CD4-positive, CD25-positive, alpha-beta regulatory T cell (primary cell): ENCODE measurements around the gene JMJD1C. TPM values are rescaled to one million over a fixed set of nuclear protein-coding genes. Genes with fewer than 3 reads are reported as not detected.
"Not testable (repeated sequence)": the region's sequence is repeated elsewhere in the genome, so short reads cannot be mapped to it uniquely, and the experiment has no call there.

Source experiments
- ATAC-seq, 2 donors: fragments of 150-1000 bp; cut with Tn5 transposase; one replicate each; pipeline ENCODE4 v1.10.0; 2021; ENCODE audit warnings: low read depth in 2 of 2, moderate number of reproducible peaks in 2 of 2, moderate library complexity in 1 of 2
- DNase-seq, 3 donors: peaks; one replicate each; pipeline versions ENCODE4 v3.0.0 to v3.0.0-alpha.2; 2012 to 2022; ENCODE audit warnings: mixed read lengths in 1 of 3
- H3K27ac ChIP-seq: one replicate; pipeline ENCODE4 v1.7.0; 2013; ENCODE audit warnings: mild to moderate bottlenecking, low read length; ENCODE audit not compliant: insufficient read depth, poor library complexity, severe bottlenecking
- H3K27me3 ChIP-seq: one replicate; pipeline ENCODE4 v1.7.0; 2013; ENCODE audit warnings: low read length; ENCODE audit not compliant: control insufficient read depth, insufficient read depth
- H3K36me3 ChIP-seq: one replicate; pipeline ENCODE4 v1.7.0; 2013; ENCODE audit warnings: mild to moderate bottlenecking, low read length, moderate library complexity; ENCODE audit not compliant: control insufficient read depth, insufficient read depth
- H3K4me1 ChIP-seq: 2 replicates; pipeline ENCODE4 v1.7.0; 2013; ENCODE audit warnings: mild to moderate bottlenecking, low read length; ENCODE audit not compliant: insufficient read depth, control insufficient read depth, poor library complexity, severe bottlenecking
- H3K4me3 ChIP-seq: one replicate; pipeline ENCODE4 v1.7.0; 2013; ENCODE audit warnings: low read depth, mild to moderate bottlenecking, low read length, moderate library complexity
- H3K9me3 ChIP-seq, 2 experiments: 1 replicate in 1 of 2; 2 replicates in 1 of 2; pipeline ENCODE4 v1.7.0; 2013; ENCODE audit warnings: low read length in 2 of 2, mild to moderate bottlenecking in 1 of 2, moderate library complexity in 1 of 2; ENCODE audit not compliant: control insufficient read depth in 2 of 2
- H3K27ac Mint-ChIP-seq, 3 donors: one replicate each; pipeline ENCODE4 v1.8.0; 2020 to 2022; ENCODE audit warnings: mild to moderate bottlenecking in 3 of 3, mixed read lengths in 3 of 3, moderate library complexity in 2 of 3
- H3K27me3 Mint-ChIP-seq: one replicate; pipeline ENCODE4 v1.8.0; 2022; ENCODE audit warnings: mild to moderate bottlenecking, mixed read lengths
- H3K36me3 Mint-ChIP-seq: one replicate; pipeline ENCODE4 v1.8.0; 2020; ENCODE audit warnings: mixed read lengths
- H3K4me1 Mint-ChIP-seq, 4 donors: one replicate each; pipeline ENCODE4 v1.8.0; 2020 to 2022; ENCODE audit warnings: mixed read lengths in 4 of 4, mild to moderate bottlenecking in 1 of 4
- H3K4me3 Mint-ChIP-seq, 4 donors: one replicate each; pipeline ENCODE4 v1.8.0; 2020 to 2022; ENCODE audit warnings: mild to moderate bottlenecking in 4 of 4, mixed read lengths in 4 of 4, moderate library complexity in 3 of 4
- H3K9me3 Mint-ChIP-seq, 7 donors: one replicate each; pipeline ENCODE4 v1.8.0; 2020 to 2022; ENCODE audit warnings: mixed read lengths in 7 of 7, mild to moderate bottlenecking in 3 of 7, moderate library complexity in 2 of 7
- polyA plus RNA-seq, 4 donors: library from polyadenylated mRNA; unstranded; fragments of 300-500 nt; fragmentation: Illumina TruSeq; gene quantifications; one replicate each; pipeline ENCODE4 v1.2.3, GENCODE V29; 2021
- total RNA-seq: library from RNA; stranded (reverse); gene quantifications from one replicate; pipeline ENCODE4 v1.2.3, GENCODE V29; 2022

The JMJD1C gene
- total and polyA plus RNA-seq, 5 donors from 2014 or later = 35.5 to 222 (median 46.4) TPM

- H3K4me1 ChIP-seq = no peaks in the 10 kb centered on the region
- no peak overlapping the region for H3K4me3 ChIP-seq
- Mint-ChIP-seq H3K9me3 (no peaks in the 10 kb centered on the region), H3K27ac (peak overlapping the region in 1 of 3 donors; percentile 38), H3K4me1 (peaks cover 0 to 15% (median 6%) of the 10 kb centered on the region in 4 donors), H3K4me3 (no peak overlapping the region), H3K36me3 (no peaks in the 10 kb centered on the region), H3K27me3 (no peaks in the 10 kb centered on the region)
- no peaks in the 10 kb centered on the region for H3K27me3 ChIP-seq
- no peak overlapping the region for H3K27ac ChIP-seq
- no peak for ATAC-seq
- H3K9me3 ChIP-seq = no peaks in the 10 kb centered on the region
- no peaks in the 10 kb centered on the region for H3K36me3 ChIP-seq
- DNase-seq = no peak
These were observed 171.0 kb downstream of the JMJD1C start for GRCh38 chr10:63294781-63295180.

GRCh38 chr10:63292847-63293246 lies 172.9 kb downstream of the JMJD1C start:
- not testable (repeated sequence) for H3K27ac ChIP-seq, H3K4me1 Mint-ChIP-seq, H3K4me3 Mint-ChIP-seq, H3K27me3 Mint-ChIP-seq, H3K27me3 ChIP-seq, DNase-seq, ATAC-seq, H3K27ac Mint-ChIP-seq, H3K4me3 ChIP-seq, H3K4me1 ChIP-seq, H3K9me3 ChIP-seq, H3K9me3 Mint-ChIP-seq, H3K36me3 ChIP-seq, H3K36me3 Mint-ChIP-seq

GRCh38 chr10:63288170-63288569 lies 177.6 kb downstream of the JMJD1C start:
- Histone ChIP-seq H3K27me3 (no peaks in the 10 kb centered on the region), H3K4me3 (no peak overlapping the region), H3K36me3 (no peaks in the 10 kb centered on the region), H3K4me1 (no peaks in the 10 kb centered on the region), H3K9me3 (no peaks in the 10 kb centered on the region), H3K27ac (no peak overlapping the region)
- Mint-ChIP-seq H3K9me3 (no peaks in the 10 kb centered on the region), H3K27ac (no peak overlapping the region), H3K36me3 (no peaks in the 10 kb centered on the region), H3K27me3 (no peaks in the 10 kb centered on the region), H3K4me3 (no peak overlapping the region), H3K4me1 (peaks cover 2 to 9% (median 6%) of the 10 kb centered on the region in 4 donors)
- DNase-seq = no peak
- no peak for ATAC-seq

GRCh38 chr10:63286754-63287264 lies 179.0 kb downstream of the JMJD1C start:
- Mint-ChIP-seq H3K9me3 (peaks cover 0 to 1% (median 0%) of the 10 kb centered on the region in 7 donors), H3K36me3 (peaks cover 5% of the 10 kb centered on the region), H3K4me1 (peaks cover 5 to 15% (median 5%) of the 10 kb centered on the region in 4 donors), H3K27ac (no peak overlapping the region), H3K4me3 (no peak overlapping the region), H3K27me3 (no peaks in the 10 kb centered on the region)
- no peaks in the 10 kb centered on the region for H3K36me3 ChIP-seq
- no peaks in the 10 kb centered on the region for H3K9me3 ChIP-seq
- no peaks in the 10 kb centered on the region for H3K4me1 ChIP-seq
- DNase-seq (no peak), ATAC-seq (no peak)
- no peaks in the 10 kb centered on the region for H3K27me3 ChIP-seq
- no peak overlapping the region for H3K27ac ChIP-seq
- no peak overlapping the region for H3K4me3 ChIP-seq

GRCh38 chr10:63286340-63286739 lies 179.4 kb downstream of the JMJD1C start:
- no peak overlapping the region for H3K27ac Mint-ChIP-seq
- Histone ChIP-seq H3K36me3 (no peaks in the 10 kb centered on the region), H3K4me3 (no peak overlapping the region), H3K27me3 (no peaks in the 10 kb centered on the region), H3K4me1 (no peaks in the 10 kb centered on the region), H3K9me3 (no peaks in the 10 kb centered on the region), H3K27ac (no peak overlapping the region)
- DNase-seq (no peak), ATAC-seq (no peak)
- H3K4me1 Mint-ChIP-seq = peaks cover 5 to 15% (median 5%) of the 10 kb centered on the region in 4 donors
- H3K36me3 Mint-ChIP-seq = peaks cover 5% of the 10 kb centered on the region
- H3K4me3 Mint-ChIP-seq = no peak overlapping the region
- H3K27me3 Mint-ChIP-seq = no peaks in the 10 kb centered on the region
- H3K9me3 Mint-ChIP-seq = peaks cover 0 to 1% (median 0%) of the 10 kb centered on the region in 7 donors

- H3K27ac ChIP-seq, H3K27ac Mint-ChIP-seq, H3K36me3 ChIP-seq, H3K9me3 ChIP-seq, ATAC-seq, H3K27me3 ChIP-seq, H3K4me3 Mint-ChIP-seq, H3K4me3 ChIP-seq, DNase-seq, H3K27me3 Mint-ChIP-seq, H3K36me3 Mint-ChIP-seq, H3K9me3 Mint-ChIP-seq, H3K4me1 ChIP-seq: not testable (repeated sequence)
- H3K4me1 Mint-ChIP-seq = peaks cover 5 to 15% (median 5%) of the 10 kb centered on the region in 4 donors
These were observed 181.9 kb downstream of the JMJD1C start for GRCh38 chr10:63283901-63284300.

GRCh38 chr10:63283093-63283492 lies 182.7 kb downstream of the JMJD1C start:
- Histone ChIP-seq H3K9me3 (no peaks in the 10 kb centered on the region), H3K27me3 (no peaks in the 10 kb centered on the region), H3K36me3 (no peaks in the 10 kb centered on the region), H3K27ac (no peak overlapping the region), H3K4me1 (no peaks in the 10 kb centered on the region), H3K4me3 (no peak overlapping the region)
- H3K4me1 Mint-ChIP-seq = peaks cover 5 to 15% (median 5%) of the 10 kb centered on the region in 4 donors
- H3K27ac Mint-ChIP-seq = no peak overlapping the region
- peaks cover 5% of the 10 kb centered on the region for H3K36me3 Mint-ChIP-seq
- H3K4me3 Mint-ChIP-seq = no peak overlapping the region
- DNase-seq (no peak), ATAC-seq (no peak)
- no peaks in the 10 kb centered on the region for H3K27me3 Mint-ChIP-seq
- H3K9me3 Mint-ChIP-seq = peaks cover 0 to 1% (median 0%) of the 10 kb centered on the region in 7 donors

GRCh38 chr10:63281967-63282366 lies 183.8 kb downstream of the JMJD1C start:
- Histone ChIP-seq H3K27me3 (no peaks in the 10 kb centered on the region), H3K4me3 (no peak overlapping the region), H3K9me3 (no peaks in the 10 kb centered on the region), H3K27ac (no peak overlapping the region), H3K4me1 (no peaks in the 10 kb centered on the region), H3K36me3 (no peaks in the 10 kb centered on the region)
- no peak for DNase-seq
- H3K9me3 Mint-ChIP-seq = peaks cover 0 to 1% (median 0%) of the 10 kb centered on the region in 7 donors
- ATAC-seq = no peak
- no peak overlapping the region for H3K4me3 Mint-ChIP-seq
- no peaks in the 10 kb centered on the region for H3K27me3 Mint-ChIP-seq
- H3K4me1 Mint-ChIP-seq = peaks cover 5 to 15% (median 5%) of the 10 kb centered on the region in 4 donors
- no peak overlapping the region for H3K27ac Mint-ChIP-seq
- H3K36me3 Mint-ChIP-seq = peaks cover 5% of the 10 kb centered on the region
